ENCODE data around the gene RASSF10.
"Not testable (repeated sequence)": the region's sequence is repeated elsewhere in the genome, so short reads cannot be mapped to it uniquely, and the experiment has no call there.

The RASSF10 gene

GRCh38 chr11:13029872-13030271 lies 20.8 kb downstream of the RASSF10 start:
- no peak for DNase-seq

DNA sequence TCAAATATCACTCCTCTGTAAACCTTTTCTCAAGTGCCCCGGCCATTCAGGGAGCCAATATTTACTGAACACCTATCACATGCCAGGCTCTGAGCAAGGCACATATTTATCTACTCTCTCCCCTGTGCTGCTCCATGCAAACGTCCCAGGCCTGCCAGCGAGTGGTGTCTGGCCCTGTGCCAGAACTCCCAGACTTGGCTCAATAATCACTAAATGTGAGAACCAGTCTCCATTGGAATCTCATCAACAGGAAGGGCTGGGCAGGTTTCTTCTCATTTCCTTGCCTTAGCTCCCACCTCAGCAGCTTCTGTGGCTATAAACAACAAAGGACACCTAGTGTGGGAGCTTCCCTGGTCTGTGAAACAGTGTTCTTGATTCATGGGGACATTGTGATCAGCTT lies 21.7 kb downstream of the RASSF10 start:
- no peak for DNase-seq

- no peak for DNase-seq
These were observed 22.2 kb downstream of the RASSF10 start for GRCh38 chr11:13031349-13031748.

DNA sequence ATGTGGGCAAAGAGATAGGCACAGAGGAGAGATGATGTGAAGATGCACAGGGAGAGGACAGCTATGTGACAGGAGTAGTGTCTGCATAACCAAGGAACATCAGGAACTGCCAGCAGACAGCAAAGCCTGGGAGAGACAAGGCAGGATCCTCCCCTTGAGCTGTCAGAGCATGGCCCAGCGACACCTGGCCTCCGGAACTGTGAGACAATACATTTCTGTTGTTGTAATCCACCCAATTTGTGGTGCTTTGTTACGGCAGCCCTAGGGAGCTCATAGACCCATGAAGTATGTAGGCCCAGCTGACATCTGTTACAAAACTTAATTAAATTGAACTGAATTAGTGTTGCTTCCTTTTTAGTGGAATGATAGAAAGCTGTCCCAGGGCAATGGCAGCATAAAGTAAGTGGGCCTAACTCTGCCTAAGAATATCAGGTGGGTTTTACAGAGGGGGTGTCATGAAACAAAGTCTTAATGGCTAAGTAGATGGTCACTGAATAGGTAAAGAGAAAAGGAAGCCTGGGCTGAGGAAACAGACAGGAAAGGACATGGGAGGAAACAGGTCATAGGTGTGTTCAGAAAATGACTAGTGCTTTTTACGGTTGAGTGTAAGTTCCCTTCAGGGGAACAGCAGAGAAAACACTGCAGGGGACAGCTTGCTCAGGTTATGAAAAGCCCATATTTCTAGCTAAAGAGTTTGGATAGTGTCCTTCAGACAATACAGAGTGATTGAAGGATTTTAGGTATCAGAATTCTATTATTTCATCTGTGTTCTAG lies 24.8 kb downstream of the RASSF10 start:
- DNase-seq = no peak

GRCh38 chr11:13035711-13036110 lies 26.6 kb downstream of the RASSF10 start:
- DNase-seq = no peak

- DNase-seq = no peak
These were observed 27.1 kb downstream of the RASSF10 start for GRCh38 chr11:13036235-13036634.

DNA sequence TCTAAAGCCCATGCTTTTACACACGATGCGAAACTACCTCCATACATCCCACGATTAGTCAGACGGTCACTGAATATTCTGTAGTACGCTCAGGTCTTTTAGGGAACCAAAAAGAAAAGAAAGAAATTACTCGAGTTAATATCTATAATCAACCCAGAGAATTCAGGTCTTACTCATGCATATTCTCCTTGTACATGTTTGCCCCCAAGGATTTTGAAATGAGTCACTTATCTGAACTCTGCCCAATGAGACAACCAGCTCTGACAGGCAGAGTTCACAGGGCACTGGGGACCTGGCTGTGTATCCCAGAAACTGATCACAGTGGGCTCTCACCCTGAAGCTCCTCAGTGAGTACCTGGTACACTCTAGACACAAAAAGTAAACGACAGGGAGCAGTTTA lies 29.2 kb downstream of the RASSF10 start:
- no peak for DNase-seq

DNA sequence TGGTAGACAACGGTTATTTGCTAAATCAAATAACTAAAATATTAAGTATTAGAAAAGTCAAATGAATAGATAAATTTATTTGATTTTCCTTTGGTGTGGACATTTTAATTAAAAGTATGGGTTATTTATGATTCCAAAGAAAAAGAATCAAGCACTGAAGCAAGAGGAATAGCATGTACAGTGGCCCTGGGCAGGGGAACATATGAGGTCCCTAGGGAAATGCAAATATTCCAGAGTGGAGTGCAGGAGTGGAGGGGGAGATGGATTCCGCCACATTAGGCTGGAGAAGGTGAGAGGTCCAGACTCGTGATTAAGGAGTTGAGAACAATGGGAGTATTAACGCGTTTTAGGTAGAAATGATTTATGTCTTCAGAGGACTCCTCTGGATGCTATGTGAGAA lies 30.0 kb downstream of the RASSF10 start:
- no peak for DNase-seq

DNA sequence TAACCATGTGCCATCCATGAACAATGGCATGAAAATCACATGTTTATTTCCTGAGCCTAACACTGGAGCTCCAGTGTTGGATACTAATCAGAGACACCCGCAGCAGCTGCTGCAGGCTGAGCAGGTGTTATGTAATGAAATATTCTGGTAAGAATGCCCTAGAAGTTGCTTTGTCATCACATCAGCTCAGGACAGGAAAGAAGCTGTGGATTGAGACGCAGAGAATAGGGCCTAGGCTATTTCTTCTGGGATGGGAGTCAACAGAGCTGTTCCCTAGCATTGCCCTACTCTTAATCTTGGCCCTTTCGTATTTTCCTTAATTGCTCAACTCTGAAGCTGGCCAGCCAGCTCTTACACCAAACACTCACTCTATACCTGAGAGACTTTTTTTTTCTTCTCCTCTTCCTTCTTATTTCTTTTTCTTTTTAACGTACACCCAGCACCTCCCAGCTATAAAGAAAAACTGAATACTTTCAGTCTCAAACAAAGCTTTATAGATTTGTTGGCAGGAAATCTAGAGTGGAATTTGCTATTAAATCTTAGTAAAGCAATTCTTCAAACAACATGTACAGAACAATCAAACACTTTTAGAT lies 31.9 kb downstream of the RASSF10 start:
- DNase-seq = no peak

DNA sequence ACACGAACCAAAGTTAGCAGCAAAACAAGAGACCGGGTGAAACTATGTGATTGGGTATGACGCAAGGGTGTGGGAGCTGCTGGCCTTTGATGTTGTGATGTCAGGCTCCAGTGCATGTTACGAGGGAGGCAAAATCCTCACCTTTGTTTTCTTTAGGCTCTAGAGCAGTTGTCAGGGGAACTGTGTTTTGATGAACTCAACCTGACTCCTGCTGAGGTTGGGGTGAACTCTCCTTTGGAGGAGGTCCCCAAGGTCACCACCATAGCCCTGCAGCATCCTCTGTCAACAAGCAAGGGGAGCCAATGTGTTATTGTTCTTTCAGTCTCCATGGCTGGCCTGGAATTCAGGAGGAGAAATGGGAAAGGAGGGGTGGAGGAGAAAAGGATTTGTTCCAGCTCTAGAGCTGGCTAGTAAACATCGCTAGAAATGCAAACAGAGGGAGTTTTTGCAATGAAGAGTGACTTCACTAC lies 33.8 kb downstream of the RASSF10 start:
- no peak for DNase-seq

DNA sequence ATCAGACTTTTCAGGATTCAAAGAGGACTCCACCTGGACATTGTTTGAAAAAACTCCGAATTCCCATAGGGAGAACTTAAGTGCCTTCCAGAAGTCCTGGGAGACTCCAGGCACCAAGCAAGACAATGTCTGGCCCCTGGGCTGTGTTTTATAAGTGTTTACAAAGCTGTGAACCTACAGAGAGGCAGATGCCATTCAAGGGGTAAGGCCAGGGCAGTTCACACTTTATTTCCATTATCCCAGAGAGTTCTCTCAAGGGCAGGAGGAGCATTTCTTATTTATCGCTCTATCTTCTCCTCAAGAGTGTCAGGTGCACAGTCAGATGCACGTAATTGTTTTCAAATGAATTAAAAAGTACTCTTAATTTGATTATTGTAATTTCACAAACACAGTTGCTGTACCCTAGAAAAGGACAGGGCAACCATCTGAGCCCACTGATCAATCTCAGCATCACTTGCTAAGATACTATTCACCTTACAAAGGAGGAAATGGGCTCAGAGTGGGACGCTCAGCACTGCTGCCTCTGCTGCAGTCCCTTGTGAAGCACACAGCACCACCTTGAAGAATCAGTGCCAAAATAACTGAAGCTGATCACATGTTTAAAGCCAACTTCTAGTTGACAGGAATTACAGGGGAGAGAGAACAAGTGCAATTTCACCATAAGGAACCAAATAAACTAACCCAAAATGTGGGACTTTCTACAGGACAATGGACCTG lies 35.0 kb downstream of the RASSF10 start:
- DNase-seq = no peak

GRCh38 chr11:13045089-13045488 lies 36.0 kb downstream of the RASSF10 start:
- DNase-seq = not testable (repeated sequence)

DNA sequence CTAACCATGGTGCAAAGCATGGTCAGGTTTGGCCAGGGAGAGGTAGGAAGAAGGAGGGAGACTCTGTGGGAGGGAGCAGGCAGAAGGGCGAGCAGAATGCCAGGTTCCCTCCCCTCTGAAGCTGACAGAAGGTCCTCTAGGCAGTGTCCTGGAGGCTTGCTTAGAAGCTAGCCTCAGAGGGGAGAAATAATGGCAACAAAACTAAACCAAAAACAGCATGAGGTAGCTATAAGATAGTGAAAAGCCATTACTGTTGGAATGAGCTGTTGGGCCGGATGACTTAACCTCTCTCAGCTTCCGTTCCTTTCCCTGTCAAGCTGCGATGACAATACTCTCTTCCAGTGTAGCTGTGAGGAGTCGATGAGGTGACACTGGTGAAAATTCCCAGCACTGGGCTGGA lies 36.6 kb downstream of the RASSF10 start:
- DNase-seq = no peak

DNA sequence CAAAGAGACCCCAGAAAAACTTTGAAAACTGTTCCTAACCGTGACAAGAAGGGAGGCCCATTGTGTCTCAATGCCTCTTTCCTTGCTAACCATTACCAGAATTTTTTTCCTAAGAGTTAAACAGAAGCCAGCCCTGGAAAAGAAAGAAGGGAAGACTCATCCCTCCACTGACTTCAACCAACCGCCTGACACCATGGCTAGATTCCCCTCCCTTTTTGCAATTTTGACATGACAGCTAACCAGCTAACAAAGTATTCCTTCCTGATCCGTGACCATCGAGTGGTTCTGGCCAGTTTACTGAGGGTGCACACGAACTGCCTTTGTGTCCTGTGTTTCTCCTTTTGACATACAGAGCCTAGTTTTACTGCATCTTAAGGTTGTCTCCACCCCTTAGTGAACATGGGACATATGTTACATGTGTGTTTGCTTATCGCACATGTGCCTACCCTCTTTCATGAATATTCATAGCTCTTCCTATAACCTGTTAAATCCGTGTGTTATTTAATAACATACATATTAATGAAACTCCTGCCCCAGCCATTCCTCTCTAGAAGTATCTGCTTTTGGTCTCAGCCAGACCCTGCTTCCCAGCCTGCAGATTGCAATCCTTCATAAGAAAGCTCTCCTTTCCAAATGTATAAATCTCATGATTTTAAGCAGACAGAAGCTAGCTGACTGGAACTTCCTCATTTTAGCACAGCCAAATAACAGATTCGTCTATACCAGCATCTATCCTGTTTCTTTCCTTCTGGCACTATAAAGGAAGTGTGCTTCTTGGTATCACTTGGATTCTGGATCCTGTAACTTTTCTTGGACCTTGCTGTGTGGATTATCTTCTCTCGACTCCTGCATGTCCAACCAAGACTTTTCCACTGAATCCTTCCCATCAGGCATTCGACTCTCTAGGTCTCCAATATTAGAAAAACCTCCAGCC lies 37.8 kb downstream of the RASSF10 start:
- DNase-seq = no peak

DNA sequence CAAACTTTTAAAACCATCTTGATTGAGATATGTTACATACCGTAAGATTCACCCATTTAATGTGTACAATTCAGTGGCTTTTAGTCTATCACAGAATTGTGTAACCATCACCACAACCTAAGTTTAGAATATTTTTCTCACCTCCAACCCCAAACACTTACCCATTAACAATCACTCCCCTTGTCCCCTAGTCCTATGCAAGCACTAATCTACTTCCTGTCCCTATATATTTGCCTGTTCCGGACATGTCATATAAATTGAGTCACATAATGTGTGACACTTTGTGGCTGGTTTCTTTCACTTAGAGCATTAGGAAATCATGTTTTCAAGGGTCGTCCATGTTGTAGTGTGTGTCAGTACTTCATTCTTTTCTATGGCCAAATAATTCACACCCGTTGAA lies 38.8 kb downstream of the RASSF10 start:
- no peak for DNase-seq

DNA sequence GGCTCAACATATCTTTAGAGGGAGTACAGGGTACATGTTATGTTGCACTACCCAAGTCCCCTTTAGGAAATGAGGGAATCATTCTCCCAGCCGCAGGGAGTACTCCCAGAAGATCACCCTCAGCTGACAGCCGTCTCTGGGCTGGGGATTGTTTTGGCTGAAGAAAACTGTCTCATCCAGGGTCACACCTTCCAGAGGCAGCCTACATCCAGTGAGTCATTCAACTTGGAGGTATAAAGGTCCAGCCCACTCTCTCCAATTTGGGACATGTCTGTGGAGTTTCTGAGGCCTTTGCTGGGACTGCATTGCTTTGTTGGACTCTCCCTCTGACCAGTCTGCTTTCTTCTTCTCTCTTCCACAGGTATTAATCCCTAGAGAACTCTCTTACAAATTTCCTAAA lies 42.1 kb downstream of the RASSF10 start:
- no peak for DNase-seq

- no peak for DNase-seq
These were observed 43.0 kb downstream of the RASSF10 start for GRCh38 chr11:13052130-13052571.

- DNase-seq = no peak
These were observed 44.3 kb downstream of the RASSF10 start for GRCh38 chr11:13053255-13053917.

DNA sequence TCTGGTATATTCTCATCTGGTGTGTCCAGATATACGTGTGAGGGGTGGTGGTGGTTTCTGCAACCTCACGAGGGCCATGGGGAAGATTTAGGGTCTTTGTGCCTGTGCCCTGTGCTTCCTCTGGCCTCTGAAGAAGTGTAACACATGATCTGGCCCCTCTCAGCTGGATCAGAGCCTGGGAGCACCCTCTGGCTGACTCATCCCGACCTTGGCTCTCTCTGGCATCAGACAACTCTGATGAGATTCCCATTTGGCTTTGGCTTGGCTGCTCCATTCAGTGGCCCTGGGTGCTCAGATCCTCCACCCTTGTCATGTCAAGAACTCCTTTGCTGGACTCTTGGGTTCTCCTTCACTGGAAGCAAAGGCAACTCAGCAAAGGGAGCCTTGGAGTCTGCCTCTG lies 45.2 kb downstream of the RASSF10 start:
- no peak for DNase-seq

GRCh38 chr11:13055200-13055599 lies 46.1 kb downstream of the RASSF10 start:
- peak; percentile 20 to 22 for DNase-seq

DNA sequence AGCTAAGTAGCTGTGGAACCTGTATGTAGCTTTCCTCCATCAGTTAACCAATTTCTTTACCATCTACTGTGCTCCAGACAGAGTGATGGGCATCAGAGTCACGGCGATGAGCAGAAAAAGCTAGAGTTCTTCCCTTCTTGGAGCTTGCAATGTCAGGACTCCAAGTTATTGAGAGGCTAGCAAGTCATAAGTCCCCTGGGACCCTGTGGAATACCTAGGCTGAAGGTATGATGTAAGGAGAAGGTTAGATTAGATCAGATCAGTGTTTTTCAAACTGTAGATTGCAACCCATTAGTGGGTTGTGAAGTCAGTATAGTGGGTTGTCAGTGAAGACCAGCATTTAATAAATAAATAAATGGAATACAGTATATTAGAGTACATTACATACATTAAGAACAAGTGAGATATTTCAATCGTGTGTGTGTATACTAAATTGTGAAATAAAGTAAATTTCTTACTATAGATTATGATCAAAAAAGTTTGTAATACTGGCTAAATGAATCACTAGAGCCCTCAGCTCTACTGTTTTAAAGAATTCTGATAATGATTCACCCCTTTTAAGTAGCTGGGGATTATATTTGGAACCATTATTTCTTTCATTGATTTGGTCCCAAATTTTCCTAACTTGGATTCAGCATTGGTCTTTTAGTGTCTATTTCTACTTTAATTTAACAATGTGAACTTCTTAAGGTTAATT lies 52.3 kb downstream of the RASSF10 start:
- DNase-seq = no peak

All from activated T-cell treated with anti-CD3 and anti-CD28 coated beads, Interleukin-2, amount 50 U/mL, for 48 hours (primary cell).